ENCODE data around the gene USP10. TPM values are rescaled to one million over a fixed set of nuclear protein-coding genes. Genes with fewer than 3 reads are reported as not detected.

Gene USP10
- total RNA-seq, 1 experiment from 2014 or later: 203 TPM

DNA sequence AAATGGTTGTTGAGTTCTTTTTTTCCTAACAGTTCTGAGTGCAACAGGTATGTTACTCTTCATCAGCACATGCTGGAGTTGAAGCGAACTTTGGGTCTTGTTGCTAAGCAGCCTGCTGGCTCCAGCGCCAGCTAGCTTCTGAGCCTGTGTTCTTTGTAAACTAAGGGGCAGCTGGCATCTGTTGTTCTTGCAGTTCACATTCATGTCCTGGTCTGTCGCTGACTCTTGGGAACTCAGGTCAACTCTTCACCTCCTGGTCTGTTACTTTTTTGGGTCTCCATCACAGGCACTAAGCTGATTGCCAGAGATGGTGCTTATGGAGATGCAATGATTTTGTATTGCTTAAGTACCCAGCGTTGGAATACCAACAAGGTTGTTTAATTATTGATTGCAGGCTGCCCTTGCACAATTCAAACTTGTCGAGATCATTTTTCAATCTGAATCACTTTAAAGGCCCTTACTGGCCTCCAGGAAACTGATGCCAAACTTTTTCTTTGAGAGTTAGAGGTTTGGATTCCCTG is 40.9 kb downstream of the USP10 start:
- peaks cover 8% of the 10 kb centered on the region for H3K79me1 ChIP-seq (ENCODE audit: insufficient read depth, low read depth, low read length, poor library complexity, severe bottlenecking)

More for the DNA sequence above, 40.9 kb downstream of the USP10 start:
- no peaks in the 10 kb centered on the region for H3K9me3 ChIP-seq (ENCODE audit: control insufficient read depth, low read depth, low read length)
- no peak overlapping the region for H2BK5ac ChIP-seq (ENCODE audit: insufficient read length, low read length)
- H2AK5ac ChIP-seq (ENCODE audit: insufficient read length, low read length): no peak overlapping the region
- Mint-ChIP-seq H3K4me3 (no peak overlapping the region), H3K36me3 (ENCODE audit: insufficient read depth in 1 of 3, low read depth in 3 of 3) (peaks cover 8 to 43% (median 21%) of the 10 kb centered on the region in 3 experiments; a peak in 6 of 7 replicates), H3K9me3 (peaks cover 0 to 3% of the 10 kb centered on the region in 2 experiments; a peak in 1 of 5 replicates), H3K27ac (no peak overlapping the region), H3K4me1 (peaks cover 48 to 65% of the 10 kb centered on the region in 2 experiments), H3K27me3 (ENCODE audit: low read depth) (no peaks in the 10 kb centered on the region)
- no peak overlapping the region for H3K18ac ChIP-seq (ENCODE audit: insufficient read length, low read depth, low read length)
- H2BK20ac ChIP-seq (ENCODE audit: low read depth, low read length, poor library complexity, severe bottlenecking): no peak overlapping the region
- no peak overlapping the region for H2BK12ac ChIP-seq (ENCODE audit: insufficient read length, low read depth, low read length)
- H3K4me1 ChIP-seq (ENCODE audit: insufficient read depth, low read length): peaks cover 4% of the 10 kb centered on the region; the same call in 1 of the 2 replicates
- peaks cover 30% of the 10 kb centered on the region; the same call in 1 of the 2 replicates for H3K79me2 ChIP-seq (ENCODE audit: insufficient read depth, low read length)
- H3K23me2 ChIP-seq (ENCODE audit: insufficient read length, low read depth, low read length, poor library complexity, severe bottlenecking): no peaks in the 10 kb centered on the region
- no peak overlapping the region for H3K56ac ChIP-seq (ENCODE audit: insufficient read length, low read depth, low read length)
- no peak overlapping the region for H4K91ac ChIP-seq (ENCODE audit: insufficient read length, low read depth, low read length)
- no peak overlapping the region for H2AFZ ChIP-seq (ENCODE audit: low read length)
- no peak overlapping the region for H2BK15ac ChIP-seq (ENCODE audit: low read depth, low read length)
- H3K9ac ChIP-seq (ENCODE audit: extremely low read depth, insufficient read length, low read length): no peak overlapping the region
- no peaks in the 10 kb centered on the region for H3K27me3 ChIP-seq (ENCODE audit: insufficient read depth, low read length)
- no peak overlapping the region for H4K5ac ChIP-seq (ENCODE audit: insufficient read length, low read depth, low read length)
- H2BK120ac ChIP-seq (ENCODE audit: low read depth, low read length, poor library complexity, severe bottlenecking): no peak overlapping the region
- no peak overlapping the region for H3K4ac ChIP-seq (ENCODE audit: low read depth, low read length)
- no peak for DNase-seq
- WGBS (ENCODE audit: extremely low coverage, insufficient read length, low lambda C conversion rate): no CpG with 5 or more reads among the region's 5 CpGs
- H3T11ph ChIP-seq (ENCODE audit: low read length): no peak overlapping the region
- H3K23ac ChIP-seq (ENCODE audit: insufficient read length, low read depth, low read length): no peak overlapping the region
- peaks cover 7% of the 10 kb centered on the region for H4K20me1 ChIP-seq (ENCODE audit: control insufficient read depth, insufficient read depth, insufficient read length)
- H3K14ac ChIP-seq (ENCODE audit: insufficient read depth, low read length): no peak overlapping the region
- H3K4me2 ChIP-seq (ENCODE audit: insufficient read depth, insufficient read length, low read length): no peak overlapping the region
- no peak overlapping the region for H3K27ac ChIP-seq (ENCODE audit: insufficient read length, low read depth, low read length)
- TF ChIP-seq, protein P1, sequence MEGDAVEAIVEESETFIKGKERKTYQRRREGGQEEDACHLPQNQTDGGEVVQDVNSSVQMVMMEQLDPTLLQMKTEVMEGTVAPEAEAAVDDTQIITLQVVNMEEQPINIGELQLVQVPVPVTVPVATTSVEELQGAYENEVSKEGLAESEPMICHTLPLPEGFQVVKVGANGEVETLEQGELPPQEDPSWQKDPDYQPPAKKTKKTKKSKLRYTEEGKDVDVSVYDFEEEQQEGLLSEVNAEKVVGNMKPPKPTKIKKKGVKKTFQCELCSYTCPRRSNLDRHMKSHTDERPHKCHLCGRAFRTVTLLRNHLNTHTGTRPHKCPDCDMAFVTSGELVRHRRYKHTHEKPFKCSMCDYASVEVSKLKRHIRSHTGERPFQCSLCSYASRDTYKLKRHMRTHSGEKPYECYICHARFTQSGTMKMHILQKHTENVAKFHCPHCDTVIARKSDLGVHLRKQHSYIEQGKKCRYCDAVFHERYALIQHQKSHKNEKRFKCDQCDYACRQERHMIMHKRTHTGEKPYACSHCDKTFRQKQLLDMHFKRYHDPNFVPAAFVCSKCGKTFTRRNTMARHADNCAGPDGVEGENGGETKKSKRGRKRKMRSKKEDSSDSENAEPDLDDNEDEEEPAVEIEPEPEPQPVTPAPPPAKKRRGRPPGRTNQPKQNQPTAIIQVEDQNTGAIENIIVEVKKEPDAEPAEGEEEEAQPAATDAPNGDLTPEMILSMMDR (conservative IDR thresholded peaks at IDR 0.05): no peak
- no peak overlapping the region for H4K8ac ChIP-seq (replicated peaks; ENCODE audit: insufficient read length, low read depth, low read length)

Data from H9 (cell line).